Airway epithelial cell (primary cell): ENCODE data around the gene ARHGEF35. TPM values are rescaled to one million over a fixed set of nuclear protein-coding genes. Genes with fewer than 3 reads are reported as not detected.

ENCODE experiments used
- total RNA-seq: library from RNA; depleted of rRNA; stranded (reverse); fragments of >200 nt; gene quantifications from 2 replicates; pipeline ENCODE4 v1.2.3, GENCODE V29; 2015

The ARHGEF35 gene
- total RNA-seq = 4.0 and 7.8 TPM in 2 replicates

GRCh38 chr7:144195212-144195872, at the start of gene ARHGEF35:
Gene ARHGEF35, minus strand, starts transcription at chr7:144195833. Its CDS starts 7,450 bp downstream, at chr7:144188383.

DNA sequence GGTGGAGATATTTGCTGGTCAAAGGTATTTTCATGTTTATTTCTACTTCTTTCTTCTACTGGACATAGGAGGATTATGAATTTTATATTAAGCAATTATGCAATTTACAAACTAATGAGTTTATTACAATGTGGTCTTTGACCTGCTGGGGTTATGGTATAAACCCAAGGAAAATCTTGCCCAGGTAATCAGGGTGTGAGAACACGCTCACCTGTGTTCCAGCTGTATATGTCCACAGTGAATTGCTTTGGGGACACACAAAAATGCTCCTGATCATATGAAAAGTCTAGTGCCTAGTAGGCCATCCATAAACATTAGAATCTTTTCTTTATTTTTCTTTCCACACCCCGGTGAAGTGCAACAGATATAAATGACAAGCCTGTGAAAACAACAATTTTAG, 43.7 kb upstream of the ARHGEF35 start, which contains the start of gene OR2A42:
Gene OR2A42 (minus strand): TSS at position 241 of the 400 bp plus-strand sequence. CDS start 6,762 bp downstream, outside the sequence.

GRCh38 chr7:144183166-144183565, 12.5 kb downstream of the ARHGEF35 start, which contains the start of gene CTAGE4:
Gene CTAGE4, plus strand, starts transcription at chr7:144183466. Its CDS starts 38 bp downstream, at chr7:144183504.

Other genes with a start within 250 kb of the ARHGEF35 start
- not detected in 2 replicates for gene OR2F1, start 241.0 kb downstream of the ARHGEF35 start, total RNA-seq
- not detected in 2 replicates for gene OR6B1, start 195.5 kb downstream of the ARHGEF35 start, total RNA-seq
- not detected in 2 replicates for gene OR2A5, start 146.9 kb downstream of the ARHGEF35 start, total RNA-seq
- gene OR2A25, start 126.0 kb downstream of the ARHGEF35 start, total RNA-seq = not detected in 2 replicates
- gene OR2A12, start 109.6 kb downstream of the ARHGEF35 start, total RNA-seq = not detected in 2 replicates
- gene OR2A2, start 86.2 kb downstream of the ARHGEF35 start, total RNA-seq = not detected in 2 replicates
- gene OR2A14, start 72.7 kb downstream of the ARHGEF35 start, total RNA-seq = not detected in 2 replicates
- gene CTAGE4, start 12.4 kb downstream of the ARHGEF35 start, total RNA-seq = 1.4 and 1.5 TPM in 2 replicates
- not detected in 2 replicates for gene OR2A42, start 43.8 kb upstream of the ARHGEF35 start, total RNA-seq
- 2.5 and 2.7 TPM in 2 replicates for gene OR2A7, start 69.0 kb upstream of the ARHGEF35 start, total RNA-seq
- gene CTAGE8, start 73.5 kb upstream of the ARHGEF35 start, total RNA-seq = 0.51 and 1.1 TPM in 2 replicates
- not detected in 2 replicates for gene OR2A1, start 116.6 kb upstream of the ARHGEF35 start, total RNA-seq
- 34.1 and 40.6 TPM in 2 replicates for gene ARHGEF5, start 159.6 kb upstream of the ARHGEF35 start, total RNA-seq
- gene NOBOX, start 207.9 kb upstream of the ARHGEF35 start, total RNA-seq = not detected in 2 replicates